VCaP (cell line): Measurements from ENCODE around the gene SHF.
"Not testable (repeated sequence)": the region's sequence is repeated elsewhere in the genome, so short reads cannot be mapped to it uniquely, and the experiment has no call there.

ENCODE experiments used
- H3K27ac ChIP-seq: fragments of 450-650 bp; 2 replicates; pipeline ENCODE4 v1.5.1; 2017
- TF ChIP-seq, protein P1 (sequence below): fragments of 450-650 bp; conservative IDR thresholded peaks from 2 replicates; pipeline ENCODE4 v1.5.1; 2017; ENCODE audit warnings: mild to moderate bottlenecking, moderate library complexity

The SHF gene, protein sequence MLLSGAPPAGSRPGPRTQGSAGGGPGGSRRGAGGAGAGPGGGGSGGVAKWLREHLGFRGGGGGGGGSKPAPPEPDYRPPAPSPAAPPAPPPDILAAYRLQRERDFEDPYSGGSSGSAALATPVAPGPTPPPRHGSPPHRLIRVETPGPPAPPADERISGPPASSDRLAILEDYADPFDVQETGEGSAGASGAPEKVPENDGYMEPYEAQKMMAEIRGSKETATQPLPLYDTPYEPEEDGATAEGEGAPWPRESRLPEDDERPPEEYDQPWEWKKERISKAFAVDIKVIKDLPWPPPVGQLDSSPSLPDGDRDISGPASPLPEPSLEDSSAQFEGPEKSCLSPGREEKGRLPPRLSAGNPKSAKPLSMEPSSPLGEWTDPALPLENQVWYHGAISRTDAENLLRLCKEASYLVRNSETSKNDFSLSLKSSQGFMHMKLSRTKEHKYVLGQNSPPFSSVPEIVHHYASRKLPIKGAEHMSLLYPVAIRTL

GRCh38 chr15:45187894-45188830 is at the start of gene SHF:
Gene SHF (minus strand): TSS chr15:45187966. CDS start chr15:45187951, 15 bp downstream.
- peak within 1 kb of the TSS; percentile 56; the same call in 1 of the 2 replicates for H3K27ac ChIP-seq
- TF ChIP-seq, protein P1, sequence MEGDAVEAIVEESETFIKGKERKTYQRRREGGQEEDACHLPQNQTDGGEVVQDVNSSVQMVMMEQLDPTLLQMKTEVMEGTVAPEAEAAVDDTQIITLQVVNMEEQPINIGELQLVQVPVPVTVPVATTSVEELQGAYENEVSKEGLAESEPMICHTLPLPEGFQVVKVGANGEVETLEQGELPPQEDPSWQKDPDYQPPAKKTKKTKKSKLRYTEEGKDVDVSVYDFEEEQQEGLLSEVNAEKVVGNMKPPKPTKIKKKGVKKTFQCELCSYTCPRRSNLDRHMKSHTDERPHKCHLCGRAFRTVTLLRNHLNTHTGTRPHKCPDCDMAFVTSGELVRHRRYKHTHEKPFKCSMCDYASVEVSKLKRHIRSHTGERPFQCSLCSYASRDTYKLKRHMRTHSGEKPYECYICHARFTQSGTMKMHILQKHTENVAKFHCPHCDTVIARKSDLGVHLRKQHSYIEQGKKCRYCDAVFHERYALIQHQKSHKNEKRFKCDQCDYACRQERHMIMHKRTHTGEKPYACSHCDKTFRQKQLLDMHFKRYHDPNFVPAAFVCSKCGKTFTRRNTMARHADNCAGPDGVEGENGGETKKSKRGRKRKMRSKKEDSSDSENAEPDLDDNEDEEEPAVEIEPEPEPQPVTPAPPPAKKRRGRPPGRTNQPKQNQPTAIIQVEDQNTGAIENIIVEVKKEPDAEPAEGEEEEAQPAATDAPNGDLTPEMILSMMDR, result no peak

DNA sequence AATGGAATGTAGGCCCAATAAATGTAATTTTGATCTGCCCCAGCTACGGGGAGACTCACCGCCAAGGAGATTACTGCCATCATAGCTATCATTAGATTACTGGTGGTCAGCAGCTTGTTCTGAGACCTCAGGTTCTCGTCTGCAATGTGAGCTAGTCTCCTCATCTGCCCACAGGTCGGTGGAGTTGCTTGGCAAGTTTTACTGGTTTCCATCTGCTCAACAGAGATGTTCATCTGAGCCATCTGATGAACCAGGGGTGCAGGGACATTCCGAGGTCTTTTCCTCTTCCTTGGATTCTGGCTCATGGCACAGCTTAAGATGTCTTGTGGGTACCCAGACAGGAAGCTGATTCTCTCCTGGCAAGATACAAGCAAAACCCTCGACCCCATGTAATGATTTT is 49.0 kb upstream of the SHF start:
- not testable (repeated sequence) for H3K27ac ChIP-seq

DNA sequence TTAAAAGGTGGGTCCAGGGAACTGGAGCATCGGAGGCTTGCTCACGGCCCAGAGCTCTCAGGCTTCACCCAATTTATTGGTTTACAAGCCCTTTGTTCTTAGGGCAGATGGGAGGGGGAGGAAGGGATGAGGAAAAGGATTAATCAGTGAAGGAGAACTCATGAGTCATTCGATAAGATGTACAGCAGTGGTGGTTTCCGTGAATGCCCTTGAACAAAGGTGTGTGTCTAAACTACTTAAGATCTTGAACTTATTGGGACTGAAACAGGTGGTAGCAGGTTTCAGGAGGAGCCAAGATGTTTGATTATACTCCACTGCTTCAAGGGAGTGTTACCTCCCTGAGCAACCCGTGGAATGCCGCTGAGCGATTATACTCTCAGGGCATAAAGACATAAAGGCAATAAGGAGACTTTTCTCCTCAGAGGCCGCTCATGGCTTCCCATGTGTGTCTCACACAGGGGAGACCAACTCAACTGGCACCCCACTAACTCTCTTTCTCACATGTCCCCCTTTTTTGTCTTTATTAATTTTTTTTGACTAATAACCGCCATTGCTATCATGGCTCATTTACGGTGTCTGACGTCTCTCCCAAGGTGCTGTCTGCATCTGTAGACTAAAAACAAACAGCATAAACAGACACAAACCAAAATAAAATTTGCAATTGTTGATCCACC is 46.9 kb upstream of the SHF start:
- TF ChIP-seq, protein P1, result no peak
- no peak overlapping the region for H3K27ac ChIP-seq

GRCh38 chr15:45231864-45232562 is 44.2 kb upstream of the SHF start:
- H3K27ac ChIP-seq, result no peak overlapping the region
- TF ChIP-seq, protein P1, result no peak

DNA sequence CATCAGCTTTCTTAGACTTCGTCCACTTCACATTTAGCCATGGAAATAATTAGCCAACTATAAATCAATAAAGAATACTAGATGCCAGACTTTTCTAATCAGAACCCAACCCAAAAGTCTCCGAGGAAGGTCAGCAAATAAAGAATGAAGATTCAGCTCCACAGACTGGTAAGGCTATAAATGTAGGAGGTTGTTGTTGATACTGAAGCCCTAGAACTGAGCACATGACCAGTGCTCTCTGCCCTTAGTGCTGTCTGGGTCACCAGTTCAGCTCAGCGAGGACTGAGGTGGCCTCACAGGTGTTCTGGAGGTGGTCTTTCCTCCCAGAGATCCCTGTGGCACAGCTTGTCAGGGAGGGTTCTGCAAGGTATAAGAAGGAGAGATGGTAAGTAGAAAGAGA is 43.4 kb upstream of the SHF start:
- no peak overlapping the region for H3K27ac ChIP-seq
- TF ChIP-seq, protein P1, result no peak

- H3K27ac ChIP-seq, result no peak overlapping the region
- TF ChIP-seq, protein P1, result no peak
These were observed 42.6 kb upstream of the SHF start for GRCh38 chr15:45230245-45230965.

DNA sequence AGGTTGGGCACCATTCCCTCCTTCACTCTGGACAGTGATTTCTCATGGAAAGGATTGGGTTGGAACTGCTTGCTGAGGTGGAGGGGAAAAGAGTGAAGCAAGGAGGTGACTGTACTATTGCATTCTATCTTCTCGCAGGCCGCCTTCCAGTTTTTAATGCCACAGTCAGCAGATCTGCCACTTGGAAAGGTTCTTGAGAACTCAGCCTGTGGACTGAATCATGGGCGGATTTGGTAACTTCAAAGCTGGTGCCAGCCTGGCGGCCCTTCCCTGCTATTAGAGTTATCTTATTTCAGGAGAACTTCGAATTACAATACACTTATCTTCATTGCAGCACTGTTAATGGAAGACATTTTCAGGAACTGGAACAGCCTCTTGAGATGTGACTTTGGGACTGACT is 41.2 kb upstream of the SHF start:
- no peak overlapping the region for H3K27ac ChIP-seq
- TF ChIP-seq, protein P1, result no peak
